CD14-positive monocyte (primary cell): ENCODE data around the gene HHEX. TPM values are rescaled to one million over a fixed set of nuclear protein-coding genes. Genes with fewer than 3 reads are reported as not detected.

Experiments
- DNase-seq, 3 donors: peaks; one replicate each; pipeline ENCODE4 v3.0.0-alpha.2; 2011 to 2022
- H2AFZ ChIP-seq: 2 replicates; pipeline ENCODE4 v1.6.0; 2012; ENCODE audit warnings: mild to moderate bottlenecking, low read depth, low read length, inconsistent platforms; ENCODE audit not compliant: insufficient read depth, poor library complexity, severe bottlenecking
- H3K27ac ChIP-seq, 2 donors: 1 replicate in 1 of 2; 2 replicates in 1 of 2; pipeline ENCODE4 v1.5.1; 2012 to 2013; ENCODE audit warnings: low read length in 2 of 2, control low read depth in 1 of 2, inconsistent platforms in 1 of 2, low read depth in 1 of 2, mild to moderate bottlenecking in 1 of 2
- H3K27me3 ChIP-seq, 2 donors: one replicate each; pipeline versions ENCODE4 v1.6.0 to v1.6.1; 2011 to 2013; ENCODE audit warnings: low read length in 2 of 2; ENCODE audit not compliant: control insufficient read depth in 2 of 2, insufficient read depth in 2 of 2
- H3K36me3 ChIP-seq, 2 donors: replicated peaks in 1 of 2; 1 replicate in 1 of 2; 2 replicates in 1 of 2; pipeline versions ENCODE4 v1.5.1 to v1.6.1; 2012 to 2013; ENCODE audit warnings: low read length in 2 of 2, control low read depth in 1 of 2, inconsistent platforms in 1 of 2, mild to moderate bottlenecking in 1 of 2; ENCODE audit not compliant: insufficient read depth in 2 of 2, control insufficient read depth in 1 of 2
- H3K4me1 ChIP-seq, 2 donors: 1 replicate in 1 of 2; 2 replicates in 1 of 2; pipeline versions ENCODE4 v1.5.1 to v1.6.1; 2012 to 2013; ENCODE audit warnings: low read length in 2 of 2, control low read depth in 1 of 2, inconsistent platforms in 1 of 2, mild to moderate bottlenecking in 1 of 2, moderate library complexity in 1 of 2; ENCODE audit not compliant: insufficient read depth in 2 of 2, control insufficient read depth in 1 of 2
- H3K4me2 ChIP-seq: replicated peaks from 2 replicates; pipeline ENCODE3; 2012; ENCODE audit warnings: low read length, moderate library complexity, mild to moderate bottlenecking; ENCODE audit not compliant: poor library complexity, severe bottlenecking; ENCODE audit errors: extremely low read depth
- H3K4me3 ChIP-seq, 3 experiments: fragments of 200-600 bp in 1 of 3; sonication (generic) in 1 of 3; replicated peaks in 1 of 3; 1 replicate in 2 of 3; 2 replicates in 1 of 3; pipeline ENCODE4 v1.5.1; 2011 to 2013; ENCODE audit warnings: low read length in 3 of 3, mild to moderate bottlenecking in 3 of 3, control low read depth in 2 of 3, low read depth in 2 of 3, inconsistent platforms in 1 of 3, moderate library complexity in 1 of 3
- H3K79me2 ChIP-seq: 2 replicates; pipeline ENCODE4 v1.6.0; 2012; ENCODE audit warnings: mild to moderate bottlenecking, control low read depth, inconsistent platforms, low read length, moderate library complexity; ENCODE audit not compliant: insufficient read depth
- H3K9ac ChIP-seq: 2 replicates; pipeline ENCODE4 v1.6.0; 2017; ENCODE audit warnings: low read length, mild to moderate bottlenecking; ENCODE audit not compliant: insufficient read depth, poor library complexity, severe bottlenecking
- H3K9me3 ChIP-seq, 2 donors: replicated peaks in 1 of 2; 1 replicate in 1 of 2; 2 replicates in 1 of 2; pipeline versions ENCODE4 v1.5.1 to v1.6.1; 2012 to 2013; ENCODE audit warnings: low read length in 2 of 2, control low read depth in 1 of 2; ENCODE audit not compliant: control insufficient read depth in 1 of 2, insufficient read depth in 1 of 2
- H4K20me1 ChIP-seq: 2 replicates; pipeline ENCODE4 v1.6.0; 2012; ENCODE audit warnings: mild to moderate bottlenecking, low read length, control low read depth, moderate library complexity; ENCODE audit not compliant: insufficient read depth
- H3K27ac Mint-ChIP-seq, 7 donors: one replicate each; pipeline ENCODE4 v1.8.0; 2020; ENCODE audit warnings: mild to moderate bottlenecking in 7 of 7, mixed read lengths in 7 of 7, moderate library complexity in 6 of 7, inconsistent platforms in 2 of 7
- H3K27me3 Mint-ChIP-seq, 3 donors: one replicate each; pipeline ENCODE4 v1.8.0; 2021 to 2022; ENCODE audit warnings: low read depth in 3 of 3, mild to moderate bottlenecking in 3 of 3, mixed read lengths in 3 of 3, moderate library complexity in 3 of 3, inconsistent platforms in 1 of 3
- H3K36me3 Mint-ChIP-seq, 2 donors: one replicate each; pipeline ENCODE4 v1.8.0; 2020; ENCODE audit warnings: mixed read lengths in 2 of 2, inconsistent platforms in 1 of 2, mild to moderate bottlenecking in 1 of 2
- H3K4me1 Mint-ChIP-seq: one replicate; pipeline ENCODE4 v1.8.0; 2020; ENCODE audit warnings: mild to moderate bottlenecking, mixed read lengths
- H3K4me3 Mint-ChIP-seq, 2 donors: one replicate each; pipeline ENCODE4 v1.8.0; 2020; ENCODE audit warnings: mild to moderate bottlenecking in 2 of 2, mixed read lengths in 2 of 2, moderate library complexity in 1 of 2
- H3K9me3 Mint-ChIP-seq, 7 donors: one replicate each; pipeline ENCODE4 v1.8.0; 2020 to 2022; ENCODE audit warnings: mixed read lengths in 7 of 7, mild to moderate bottlenecking in 6 of 7, moderate library complexity in 6 of 7, inconsistent platforms in 2 of 7
- CTCF ChIP-seq: fragments of 200-600 bp; IDR thresholded peaks from one replicate; pipeline ENCODE4 v1.8.0; 2022; ENCODE audit warnings: antibody characterized with exemption, mild to moderate bottlenecking
- WGBS: methylation state at CpG from one replicate; pipeline ENCODE4 v1.1.5; 2013; ENCODE audit warnings: missing lambda C conversion rate; ENCODE audit not compliant: insufficient coverage; 5-methylcytosine and 5-hydroxymethylcytosine counted together
- intact Hi-C, 2 donors: fragments of 100-400 bp; cut with micrococcal nuclease; formaldehyde crosslinking; loops; one replicate each; pipeline versions ENCODE4 v1.15.0 to v1.15.1; 2023
- polyA plus RNA-seq, 3 donors: library from polyadenylated mRNA; depleted of rRNA in 1 of 3; unstranded in 2 of 3; stranded (reverse) in 1 of 3; fragments of 300-500 nt in 2 of 3; fragments of >200 nt in 1 of 3; fragmentation: Illumina TruSeq in 2 of 3; gene quantifications; 1 replicate in 2 of 3; 2 replicates in 1 of 3; pipeline ENCODE4 v1.2.3, GENCODE V29; 2012 to 2021

HHEX gene
- polyA plus RNA-seq, 3 donors = 33.6 to 54.6 (median 51.2) TPM

- no peaks in the 10 kb centered on the region for H3K27me3 ChIP-seq
- Mint-ChIP-seq H3K27me3 (peaks cover 6 to 14% (median 9%) of the 10 kb centered on the region in 3 donors), H3K27ac (no peak overlapping the region), H3K36me3 (no peaks in the 10 kb centered on the region), H3K9me3 (peaks cover 0 to 3% (median 2%) of the 10 kb centered on the region in 7 donors), H3K4me1 (peaks cover 15% of the 10 kb centered on the region), H3K4me3 (no peak overlapping the region)
- H2AFZ ChIP-seq = no peak overlapping the region
- H3K79me2 ChIP-seq = no peaks in the 10 kb centered on the region
- H3K27ac ChIP-seq = no peak overlapping the region
- H4K20me1 ChIP-seq = no peaks in the 10 kb centered on the region
- no peaks in the 10 kb centered on the region for H3K36me3 ChIP-seq
- no peaks in the 10 kb centered on the region for H3K9me3 ChIP-seq
- H3K9ac ChIP-seq = no peak overlapping the region
- no peak overlapping the region for H3K4me2 ChIP-seq
- no peak overlapping the region for H3K4me3 ChIP-seq
- intact Hi-C loops = no loop called here
- H3K4me1 ChIP-seq = peaks cover 0 to 12% of the 10 kb centered on the region in 2 donors
- no peak for DNase-seq
- no CpG with 5 or more reads among the region's 3 CpGs for WGBS
- no peak for TF ChIP-seq CTCF
These were observed 37.8 kb downstream of the HHEX start for GRCh38 chr10:92727550-92727949.

GRCh38 chr10:92729886-92730285, 40.1 kb downstream of the HHEX start:
- Histone ChIP-seq H3K79me2 (no peaks in the 10 kb centered on the region), H2AFZ (no peak overlapping the region), H3K9ac (no peak overlapping the region), H3K36me3 (no peaks in the 10 kb centered on the region), H3K4me2 (no peak overlapping the region), H3K9me3 (no peaks in the 10 kb centered on the region), H4K20me1 (no peaks in the 10 kb centered on the region), H3K27me3 (no peaks in the 10 kb centered on the region), H3K4me1 (peaks cover 0 to 12% of the 10 kb centered on the region in 2 donors), H3K27ac (no peak overlapping the region), H3K4me3 (no peak overlapping the region)
- no peak for DNase-seq
- no peak overlapping the region for H3K4me3 Mint-ChIP-seq
- no peaks in the 10 kb centered on the region for H3K36me3 Mint-ChIP-seq
- peaks cover 0 to 3% (median 2%) of the 10 kb centered on the region in 7 donors for H3K9me3 Mint-ChIP-seq
- H3K27ac Mint-ChIP-seq = no peak overlapping the region
- WGBS = 100% methylated on average over 1 of the region's 2 CpGs
- intact Hi-C loops = no loop called here
- TF ChIP-seq CTCF = no peak
- H3K27me3 Mint-ChIP-seq = peaks cover 4 to 11% (median 9%) of the 10 kb centered on the region in 3 donors
- H3K4me1 Mint-ChIP-seq = peaks cover 15% of the 10 kb centered on the region
